Suprapubic skin (tissue), 4 donors: ENCODE results near the gene STAB2. TPM values are rescaled to one million over a fixed set of nuclear protein-coding genes. Genes with fewer than 3 reads are reported as not detected.

Experiments
- DNase-seq, 2 donors: peaks; one replicate each; pipeline ENCODE4 v3.0.0-alpha.2; 2019; ENCODE audit warnings: low spot score in 2 of 2
- H3K27ac ChIP-seq: fragments of 200-600 bp; sonication (generic); one replicate; pipeline ENCODE4 v1.5.1; 2019
- H3K27me3 ChIP-seq: fragments of 200-600 bp; sonication (generic); one replicate; pipeline ENCODE4 v1.5.1; 2019
- H3K36me3 ChIP-seq: fragments of 200-600 bp; sonication (generic); one replicate; pipeline ENCODE4 v1.5.1; 2019
- H3K4me1 ChIP-seq: fragments of 200-600 bp; sonication (generic); one replicate; pipeline ENCODE4 v1.5.1; 2019
- H3K4me3 ChIP-seq: fragments of 200-600 bp; sonication (generic); one replicate; pipeline ENCODE4 v1.5.1; 2019; ENCODE audit warnings: mild to moderate bottlenecking
- H3K9me3 ChIP-seq: fragments of 200-600 bp; sonication (generic); one replicate; pipeline ENCODE4 v1.5.1; 2019
- CTCF ChIP-seq, 2 donors: fragments of 200-600 bp in 1 of 2; fragments of 450-650 bp in 1 of 2; sonication (generic) in 1 of 2; IDR thresholded peaks; one replicate each; pipeline ENCODE4 v1.5.1; 2016 to 2019; ENCODE audit warnings: antibody characterized with exemption in 2 of 2, mild to moderate bottlenecking in 1 of 2, moderate library complexity in 1 of 2
- EP300 ChIP-seq: sonication (generic); formaldehyde crosslinking; IDR thresholded peaks from one replicate; pipeline ENCODE4 v1.6.1; 2017; ENCODE audit warnings: antibody characterized with exemption
- POLR2A ChIP-seq, 2 donors: fragments of 450-650 bp; IDR thresholded peaks; one replicate each; pipeline ENCODE4 v1.6.1; 2017; ENCODE audit warnings: antibody characterized with exemption in 2 of 2, mild to moderate bottlenecking in 2 of 2, moderate library complexity in 2 of 2
- POLR2AphosphoS5 ChIP-seq, 3 donors: sonication (generic); formaldehyde crosslinking; IDR thresholded peaks; one replicate each; pipeline ENCODE4 v1.6.1; 2017; ENCODE audit warnings: antibody characterized with exemption in 3 of 3
- WGBS: methylation state at CpG from one replicate; pipeline ENCODE4 v1.1.5; 2018; 5-methylcytosine and 5-hydroxymethylcytosine counted together
- total RNA-seq, 4 donors: library from RNA; depleted of rRNA; stranded (reverse); fragments of >200 nt; gene quantifications; one replicate each; pipeline ENCODE4 v1.1.0, GENCODE V29; 2016

STAB2 gene
- total RNA-seq, 4 donors from 2014 or later: 0.34 TPM; not detected in 3

DNA sequence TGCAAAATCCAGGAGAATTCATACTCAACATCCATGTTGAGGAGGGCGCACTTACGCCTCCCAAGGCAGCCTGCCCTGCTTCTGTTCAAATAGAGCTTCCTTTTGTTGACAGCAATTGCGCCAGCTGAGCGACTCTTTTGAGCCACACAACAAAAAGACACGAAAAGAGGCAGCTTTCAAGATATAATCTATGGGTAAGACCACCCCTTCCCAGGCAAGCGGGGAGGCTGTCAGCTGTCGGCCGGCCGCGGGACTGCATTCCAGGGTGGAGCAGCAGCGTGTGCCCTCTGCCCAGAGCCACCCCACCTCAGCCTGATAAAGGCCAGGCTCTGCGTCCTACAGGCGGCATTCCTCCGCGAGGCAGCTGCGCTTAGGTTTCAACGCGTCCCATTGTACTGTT is 15.8 kb upstream of the STAB2 start:
- Histone ChIP-seq H3K27me3 (peaks cover 9% of the 10 kb centered on the region), H3K27ac (no peak overlapping the region), H3K4me1 (peaks cover 6% of the 10 kb centered on the region), H3K36me3 (no peaks in the 10 kb centered on the region), H3K4me3 (no peak overlapping the region), H3K9me3 (peaks cover 8% of the 10 kb centered on the region)
- DNase-seq: no peak
- TF ChIP-seq CTCF (IDR thresholded peaks at IDR 0.05) (no peak), POLR2A (IDR thresholded peaks at IDR 0.05) (no peak), POLR2AphosphoS5 (IDR thresholded peaks at IDR 0.05) (no peak), EP300 (no peak)
- 15% methylated on average over 16 of the region's 18 CpGs for WGBS

DNA sequence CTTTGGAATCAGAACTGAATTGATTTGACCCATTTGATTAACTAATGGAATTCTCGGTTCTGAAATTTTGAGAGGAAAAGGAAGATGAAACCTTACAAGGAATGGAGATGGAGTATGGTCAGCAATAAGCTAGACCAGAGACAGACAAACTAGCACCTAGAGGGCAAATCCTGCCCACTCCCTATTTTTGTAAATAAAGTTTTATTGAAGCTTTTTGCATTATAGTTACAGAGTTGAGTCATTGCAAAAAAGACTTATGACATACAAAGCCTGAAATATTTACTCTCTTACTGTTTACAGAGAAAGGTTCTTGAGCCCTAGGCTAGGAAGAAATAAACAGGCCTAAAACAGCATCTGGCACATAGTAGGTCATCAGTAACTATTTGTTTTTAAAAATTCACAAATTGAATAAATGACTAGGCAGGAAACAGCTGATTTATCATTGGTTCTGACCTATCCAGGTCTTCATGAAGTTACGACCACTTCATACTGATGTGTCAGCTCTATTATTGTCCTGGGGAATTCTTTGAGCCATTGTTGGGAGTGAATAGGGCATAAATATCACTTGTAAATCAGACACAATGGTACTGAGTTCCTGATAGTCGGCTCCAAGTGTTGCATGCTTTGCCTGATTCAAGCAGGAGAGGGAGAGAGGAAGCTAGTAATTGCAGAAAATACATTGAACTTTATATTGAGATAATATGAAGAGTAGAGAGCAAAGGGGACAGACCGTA is 14.6 kb upstream of the STAB2 start:
- Histone ChIP-seq H3K27me3 (peaks cover 9% of the 10 kb centered on the region), H3K36me3 (no peaks in the 10 kb centered on the region), H3K4me3 (no peak overlapping the region), H3K27ac (no peak overlapping the region), H3K9me3 (peaks cover 3% of the 10 kb centered on the region), H3K4me1 (peaks cover 6% of the 10 kb centered on the region)
- no peak for DNase-seq
- TF ChIP-seq EP300 (no peak), CTCF (IDR thresholded peaks at IDR 0.05) (no peak), POLR2A (IDR thresholded peaks at IDR 0.05) (no peak), POLR2AphosphoS5 (IDR thresholded peaks at IDR 0.05) (no peak)
- WGBS: 84% methylated on average over 4 of the region's 4 CpGs

- Histone ChIP-seq H3K36me3 (no peaks in the 10 kb centered on the region), H3K4me3 (no peak overlapping the region), H3K4me1 (peaks cover 6% of the 10 kb centered on the region), H3K27ac (no peak overlapping the region), H3K9me3 (no peaks in the 10 kb centered on the region), H3K27me3 (peaks cover 9% of the 10 kb centered on the region)
- 51% methylated on average over 3 of the region's 3 CpGs for WGBS
- DNase-seq: no peak
- TF ChIP-seq POLR2A (IDR thresholded peaks at IDR 0.05): no peak
- TF ChIP-seq POLR2AphosphoS5 (IDR thresholded peaks at IDR 0.05): no peak
- no peak for TF ChIP-seq CTCF (IDR thresholded peaks at IDR 0.05)
- TF ChIP-seq EP300: no peak
These were observed 13.9 kb upstream of the STAB2 start for GRCh38 chr12:103573185-103573584.

GRCh38 chr12:103578926-103579325 is 8.1 kb upstream of the STAB2 start:
- no peak for DNase-seq
- Histone ChIP-seq H3K4me3 (no peak overlapping the region), H3K9me3 (no peaks in the 10 kb centered on the region), H3K27ac (no peak overlapping the region), H3K4me1 (peaks cover 6% of the 10 kb centered on the region), H3K27me3 (peaks cover 5% of the 10 kb centered on the region), H3K36me3 (no peaks in the 10 kb centered on the region)
- TF ChIP-seq POLR2A (IDR thresholded peaks at IDR 0.05): no peak
- TF ChIP-seq CTCF (IDR thresholded peaks at IDR 0.05): no peak
- TF ChIP-seq EP300: no peak
- TF ChIP-seq POLR2AphosphoS5 (IDR thresholded peaks at IDR 0.05): no peak
- 79% methylated on average over 2 of the region's 2 CpGs for WGBS

DNA sequence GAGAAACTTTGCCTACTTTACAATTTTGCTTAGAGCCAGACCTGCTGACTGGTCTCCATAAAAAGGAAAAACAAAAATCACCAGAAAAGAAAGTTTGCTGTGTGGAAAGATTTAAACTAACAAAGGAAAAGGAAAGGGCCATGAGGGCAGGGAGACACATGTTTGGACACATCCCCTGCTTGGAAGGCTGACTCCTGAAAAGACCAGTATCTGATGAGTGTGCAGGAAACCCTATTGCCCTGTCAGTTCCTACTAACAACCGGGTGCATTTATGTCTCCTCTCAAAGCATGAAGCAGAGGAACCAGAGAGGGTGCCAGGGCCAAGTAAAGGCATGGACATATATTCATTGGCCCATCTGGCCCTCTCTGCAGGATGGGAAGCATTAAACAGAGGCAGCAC is 7.0 kb upstream of the STAB2 start:
- DNase-seq: no peak
- H3K4me1 ChIP-seq: peaks cover 6% of the 10 kb centered on the region

More for the DNA sequence above, 7.0 kb upstream of the STAB2 start:
- TF ChIP-seq CTCF (IDR thresholded peaks at IDR 0.05): no peak
- no peak for TF ChIP-seq EP300
- TF ChIP-seq POLR2AphosphoS5 (IDR thresholded peaks at IDR 0.05): no peak
- TF ChIP-seq POLR2A (IDR thresholded peaks at IDR 0.05): no peak
- Histone ChIP-seq H3K4me3 (no peak overlapping the region), H3K27ac (no peak overlapping the region), H3K36me3 (no peaks in the 10 kb centered on the region), H3K9me3 (no peaks in the 10 kb centered on the region), H3K27me3 (peaks cover 5% of the 10 kb centered on the region)
- 21% methylated on average over 1 of the region's 1 CpG for WGBS
